Colonic mucosa (tissue), 4 donors: ENCODE measurements around the gene ERCC5. TPM values are rescaled to one million over a fixed set of nuclear protein-coding genes. Genes with fewer than 3 reads are reported as not detected.

Experiments
- DNase-seq: peaks from one replicate; pipeline ENCODE4 v3.0.0-alpha.2; 2020
- H3K27ac ChIP-seq: fragments of 200-600 bp; one replicate; pipeline ENCODE4 v1.8.0; 2021
- H3K27me3 ChIP-seq: fragments of 200-600 bp; one replicate; pipeline ENCODE4 v1.8.0; 2021
- H3K36me3 ChIP-seq: fragments of 200-600 bp; one replicate; pipeline ENCODE4 v1.8.0; 2021
- H3K4me1 ChIP-seq: fragments of 200-600 bp; one replicate; pipeline ENCODE4 v1.8.0; 2021; ENCODE audit warnings: mild to moderate bottlenecking
- H3K4me3 ChIP-seq: fragments of 200-600 bp; one replicate; pipeline ENCODE4 v1.8.0; 2021
- H3K9ac ChIP-seq, 2 donors: one replicate each; pipeline ENCODE4 v1.7.0; 2013; ENCODE audit warnings: control low read depth in 2 of 2, low read depth in 2 of 2, low read length in 2 of 2
- H3K9me3 ChIP-seq: fragments of 200-600 bp; one replicate; pipeline ENCODE4 v1.8.0; 2021
- intact Hi-C: fragments of 100-400 bp; cut with DNase I; formaldehyde crosslinking; loops from one replicate; pipeline ENCODE4 v1.14.1; 2022
- total RNA-seq, 2 donors: library from RNA; stranded (reverse); fragmentation: NEBNext Ultra II Directional in 1 of 2; extraction: Animal tissue kit (Norgen Biotek cat#: 25700) in 1 of 2; gene quantifications; one replicate each; pipeline ENCODE4 v1.2.1, GENCODE V29; 2021
- TF ChIP-seq, protein P1 (sequence below): fragments of 200-600 bp; IDR thresholded peaks from one replicate; pipeline ENCODE4 v1.8.0; 2022; ENCODE audit warnings: antibody characterized with exemption, mild to moderate bottlenecking
- donor health status: healthy.
- donor health status: DM: no; HTN: no; CAD: no.
- donor health status: DM: no; HTN: no; CAD: no.

The ERCC5 gene
- total RNA-seq, 2 donors from 2014 or later, result 64.7 to 79.1 TPM

GRCh38 chr13:102907016-102907756, 61.4 kb downstream of the ERCC5 start:
- TF ChIP-seq, protein P1, sequence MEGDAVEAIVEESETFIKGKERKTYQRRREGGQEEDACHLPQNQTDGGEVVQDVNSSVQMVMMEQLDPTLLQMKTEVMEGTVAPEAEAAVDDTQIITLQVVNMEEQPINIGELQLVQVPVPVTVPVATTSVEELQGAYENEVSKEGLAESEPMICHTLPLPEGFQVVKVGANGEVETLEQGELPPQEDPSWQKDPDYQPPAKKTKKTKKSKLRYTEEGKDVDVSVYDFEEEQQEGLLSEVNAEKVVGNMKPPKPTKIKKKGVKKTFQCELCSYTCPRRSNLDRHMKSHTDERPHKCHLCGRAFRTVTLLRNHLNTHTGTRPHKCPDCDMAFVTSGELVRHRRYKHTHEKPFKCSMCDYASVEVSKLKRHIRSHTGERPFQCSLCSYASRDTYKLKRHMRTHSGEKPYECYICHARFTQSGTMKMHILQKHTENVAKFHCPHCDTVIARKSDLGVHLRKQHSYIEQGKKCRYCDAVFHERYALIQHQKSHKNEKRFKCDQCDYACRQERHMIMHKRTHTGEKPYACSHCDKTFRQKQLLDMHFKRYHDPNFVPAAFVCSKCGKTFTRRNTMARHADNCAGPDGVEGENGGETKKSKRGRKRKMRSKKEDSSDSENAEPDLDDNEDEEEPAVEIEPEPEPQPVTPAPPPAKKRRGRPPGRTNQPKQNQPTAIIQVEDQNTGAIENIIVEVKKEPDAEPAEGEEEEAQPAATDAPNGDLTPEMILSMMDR, result no peak
- DNase-seq, result no peak
- intact Hi-C loops, result no loop called here
- Histone ChIP-seq H3K4me3 (no peak overlapping the region), H3K36me3 (no peaks in the 10 kb centered on the region), H3K4me1 (no peaks in the 10 kb centered on the region), H3K27me3 (no peaks in the 10 kb centered on the region), H3K27ac (no peak overlapping the region), H3K9me3 (no peaks in the 10 kb centered on the region), H3K9ac (no peak overlapping the region)

GRCh38 chr13:102907886-102908515, 62.2 kb downstream of the ERCC5 start:
- TF ChIP-seq, protein P1, result no peak
- no peaks in the 10 kb centered on the region for H3K9me3 ChIP-seq
- no peak overlapping the region for H3K4me3 ChIP-seq
- no peak overlapping the region for H3K27ac ChIP-seq
- no peaks in the 10 kb centered on the region for H3K36me3 ChIP-seq
- H3K4me1 ChIP-seq, result no peaks in the 10 kb centered on the region
- H3K9ac ChIP-seq, result no peak overlapping the region
- DNase-seq, result no peak
- intact Hi-C loops, result no loop called here
- no peaks in the 10 kb centered on the region for H3K27me3 ChIP-seq

- H3K36me3 ChIP-seq, result no peaks in the 10 kb centered on the region
- H3K27me3 ChIP-seq, result no peaks in the 10 kb centered on the region
- intact Hi-C loops, result loop anchor here (10.0 kb wide), 1 partner anchor 225 kb away; no protein-coding TSS in a partner anchor
These were observed 64.1 kb downstream of the ERCC5 start for GRCh38 chr13:102909971-102910370.

GRCh38 chr13:102911336-102911735, 65.5 kb downstream of the ERCC5 start:
- no peaks in the 10 kb centered on the region for H3K36me3 ChIP-seq
- no peak overlapping the region for H3K9ac ChIP-seq
- no peak for DNase-seq
- intact Hi-C loops, result loop anchor here (10.0 kb wide), 1 partner anchor 223 kb away; no protein-coding TSS in a partner anchor
- TF ChIP-seq, protein P1, result no peak
- no peaks in the 10 kb centered on the region for H3K4me1 ChIP-seq
- H3K9me3 ChIP-seq, result no peaks in the 10 kb centered on the region
- no peaks in the 10 kb centered on the region for H3K27me3 ChIP-seq
- H3K27ac ChIP-seq, result no peak overlapping the region
- no peak overlapping the region for H3K4me3 ChIP-seq

More at GRCh38 chr13:102909971-102910370, 64.1 kb downstream of the ERCC5 start:
- no peak overlapping the region for H3K27ac ChIP-seq
- no peak for DNase-seq
- H3K9ac ChIP-seq, result no peak overlapping the region
- H3K4me3 ChIP-seq, result no peak overlapping the region
- no peaks in the 10 kb centered on the region for H3K9me3 ChIP-seq
- H3K4me1 ChIP-seq, result no peaks in the 10 kb centered on the region
- TF ChIP-seq, protein P1, result no peak

DNA sequence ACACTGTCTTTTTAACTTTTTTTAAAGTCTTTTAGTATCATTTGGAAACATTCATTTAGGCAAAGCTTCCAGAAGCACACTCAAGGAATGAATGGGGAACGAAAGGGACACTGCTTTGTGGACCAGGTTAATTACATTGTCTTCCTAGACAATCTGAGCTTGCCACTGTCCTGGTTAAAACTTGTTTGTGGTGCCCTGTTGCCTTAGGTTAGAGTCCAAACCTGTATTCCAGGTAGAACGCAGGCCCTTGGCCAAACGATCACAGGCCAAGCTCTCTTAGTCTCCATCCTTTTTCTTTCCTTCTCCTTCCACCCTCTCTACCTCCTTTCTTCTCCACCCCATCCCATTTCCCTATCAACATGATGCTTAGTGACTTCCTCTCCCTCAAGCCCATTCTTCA, 66.8 kb downstream of the ERCC5 start:
- Histone ChIP-seq H3K9me3 (no peaks in the 10 kb centered on the region), H3K9ac (no peak overlapping the region), H3K27me3 (no peaks in the 10 kb centered on the region), H3K27ac (no peak overlapping the region), H3K4me3 (no peak overlapping the region), H3K4me1 (no peaks in the 10 kb centered on the region), H3K36me3 (no peaks in the 10 kb centered on the region)
- TF ChIP-seq, protein P1, result no peak
- DNase-seq, result no peak
- intact Hi-C loops, result loop anchor here (10.0 kb wide), 1 partner anchor 222 kb away; no protein-coding TSS in a partner anchor
